ENCODE measurements around the gene SP3. TPM values are rescaled to one million over a fixed set of nuclear protein-coding genes. Genes with fewer than 3 reads are reported as not detected.

SP3 gene
- total RNA-seq, 2 donors from 2014 or later = 70.0 to 74.4 TPM

DNA sequence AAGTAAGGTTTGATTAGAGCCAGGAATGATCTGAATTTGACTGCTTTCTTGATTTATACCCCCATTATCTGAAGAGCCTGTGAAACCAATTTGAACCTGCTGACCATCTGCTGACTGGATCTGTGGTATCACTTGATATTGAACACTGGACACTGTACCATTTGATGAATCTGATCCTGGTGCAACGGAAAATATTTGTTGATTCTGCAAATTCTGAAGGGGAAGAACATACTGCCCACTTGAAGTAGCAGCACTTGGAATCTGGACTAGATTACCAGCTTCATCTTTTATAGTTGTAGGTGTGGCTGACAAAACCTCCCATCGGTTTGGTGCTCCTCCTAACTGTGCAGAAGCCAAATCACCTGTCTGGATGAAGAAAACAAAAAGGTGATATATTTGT, 9.3 kb downstream of the SP3 start:
- Histone ChIP-seq H3K36me3 (peaks cover 14% of the 10 kb centered on the region), H3K27ac (no peak overlapping the region), H3K4me3 (no peak overlapping the region), H3K4me1 (ENCODE audit: control insufficient read depth in 1 of 2, low read depth in 2 of 2) (peaks cover 65 to 99% of the 10 kb centered on the region in 2 donors), H3K9me3 (no peaks in the 10 kb centered on the region), H3K27me3 (replicated peaks; ENCODE audit: insufficient read depth) (no peaks in the 10 kb centered on the region)
- TF ChIP-seq, protein P1, sequence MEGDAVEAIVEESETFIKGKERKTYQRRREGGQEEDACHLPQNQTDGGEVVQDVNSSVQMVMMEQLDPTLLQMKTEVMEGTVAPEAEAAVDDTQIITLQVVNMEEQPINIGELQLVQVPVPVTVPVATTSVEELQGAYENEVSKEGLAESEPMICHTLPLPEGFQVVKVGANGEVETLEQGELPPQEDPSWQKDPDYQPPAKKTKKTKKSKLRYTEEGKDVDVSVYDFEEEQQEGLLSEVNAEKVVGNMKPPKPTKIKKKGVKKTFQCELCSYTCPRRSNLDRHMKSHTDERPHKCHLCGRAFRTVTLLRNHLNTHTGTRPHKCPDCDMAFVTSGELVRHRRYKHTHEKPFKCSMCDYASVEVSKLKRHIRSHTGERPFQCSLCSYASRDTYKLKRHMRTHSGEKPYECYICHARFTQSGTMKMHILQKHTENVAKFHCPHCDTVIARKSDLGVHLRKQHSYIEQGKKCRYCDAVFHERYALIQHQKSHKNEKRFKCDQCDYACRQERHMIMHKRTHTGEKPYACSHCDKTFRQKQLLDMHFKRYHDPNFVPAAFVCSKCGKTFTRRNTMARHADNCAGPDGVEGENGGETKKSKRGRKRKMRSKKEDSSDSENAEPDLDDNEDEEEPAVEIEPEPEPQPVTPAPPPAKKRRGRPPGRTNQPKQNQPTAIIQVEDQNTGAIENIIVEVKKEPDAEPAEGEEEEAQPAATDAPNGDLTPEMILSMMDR (IDR thresholded peaks at IDR 0.05) = no peak
- no peak for DNase-seq (ENCODE audit: low spot score)
- ATAC-seq (ENCODE audit: insufficient number of reproducible peaks, low FRiP score, low read depth) = no peak

DNA sequence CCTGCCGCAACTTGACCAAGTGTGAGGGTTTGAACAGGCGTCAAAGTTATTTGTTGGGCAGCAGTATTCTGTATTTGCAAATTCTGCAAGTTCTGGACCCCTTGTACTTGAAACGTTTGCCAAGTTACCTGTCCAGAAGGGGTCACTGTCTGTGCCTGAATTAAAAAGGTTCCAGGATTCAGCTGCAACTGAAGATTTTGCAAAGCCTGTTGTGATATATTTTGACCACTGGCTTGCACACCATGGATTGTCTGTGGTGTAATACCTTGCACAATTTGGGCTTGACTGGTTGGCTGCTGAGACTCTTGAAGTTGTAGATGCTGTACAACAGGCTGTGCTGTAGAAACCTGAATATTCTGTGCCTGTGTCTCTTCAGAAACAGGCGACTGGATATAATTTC, 10.2 kb downstream of the SP3 start:
- Histone ChIP-seq H3K4me3 (no peak overlapping the region), H3K9me3 (no peaks in the 10 kb centered on the region), H3K36me3 (peaks cover 14% of the 10 kb centered on the region), H3K27ac (no peak overlapping the region), H3K27me3 (replicated peaks; ENCODE audit: insufficient read depth) (no peaks in the 10 kb centered on the region), H3K4me1 (ENCODE audit: control insufficient read depth in 1 of 2, low read depth in 2 of 2) (peaks cover 65 to 99% of the 10 kb centered on the region in 2 donors)
- TF ChIP-seq, protein P1 (IDR thresholded peaks at IDR 0.05) = no peak
- no peak for DNase-seq (ENCODE audit: low spot score)
- ATAC-seq (ENCODE audit: insufficient number of reproducible peaks, low FRiP score, low read depth) = no peak

DNA sequence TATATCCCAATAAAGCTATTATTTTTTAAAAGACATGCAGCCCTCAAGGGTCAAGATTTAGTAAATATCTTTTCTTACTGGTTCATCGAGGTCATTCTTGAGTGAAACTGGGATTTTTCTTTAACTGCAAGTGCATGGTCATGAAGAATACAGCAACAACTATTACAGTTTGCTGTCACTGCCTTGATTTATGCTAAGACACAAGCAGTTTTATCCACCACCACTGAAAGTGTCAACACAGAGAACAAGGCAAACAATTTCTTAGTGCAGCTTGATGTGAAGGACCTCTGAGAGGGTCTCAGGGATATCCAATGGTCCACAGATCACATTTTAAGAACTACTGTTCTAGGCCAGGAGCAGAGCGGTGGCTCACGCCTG, 12.1 kb downstream of the SP3 start:
- Histone ChIP-seq H3K36me3 (peaks cover 14% of the 10 kb centered on the region), H3K27ac (no peak overlapping the region), H3K4me1 (ENCODE audit: control insufficient read depth in 1 of 2, low read depth in 2 of 2) (peaks cover 63 to 98% of the 10 kb centered on the region in 2 donors), H3K9me3 (no peaks in the 10 kb centered on the region), H3K4me3 (no peak overlapping the region), H3K27me3 (replicated peaks; ENCODE audit: insufficient read depth) (no peaks in the 10 kb centered on the region)
- TF ChIP-seq, protein P1 (IDR thresholded peaks at IDR 0.05) = no peak
- DNase-seq (ENCODE audit: low spot score) = no peak
- ATAC-seq (ENCODE audit: insufficient number of reproducible peaks, low FRiP score, low read depth) = no peak

DNA sequence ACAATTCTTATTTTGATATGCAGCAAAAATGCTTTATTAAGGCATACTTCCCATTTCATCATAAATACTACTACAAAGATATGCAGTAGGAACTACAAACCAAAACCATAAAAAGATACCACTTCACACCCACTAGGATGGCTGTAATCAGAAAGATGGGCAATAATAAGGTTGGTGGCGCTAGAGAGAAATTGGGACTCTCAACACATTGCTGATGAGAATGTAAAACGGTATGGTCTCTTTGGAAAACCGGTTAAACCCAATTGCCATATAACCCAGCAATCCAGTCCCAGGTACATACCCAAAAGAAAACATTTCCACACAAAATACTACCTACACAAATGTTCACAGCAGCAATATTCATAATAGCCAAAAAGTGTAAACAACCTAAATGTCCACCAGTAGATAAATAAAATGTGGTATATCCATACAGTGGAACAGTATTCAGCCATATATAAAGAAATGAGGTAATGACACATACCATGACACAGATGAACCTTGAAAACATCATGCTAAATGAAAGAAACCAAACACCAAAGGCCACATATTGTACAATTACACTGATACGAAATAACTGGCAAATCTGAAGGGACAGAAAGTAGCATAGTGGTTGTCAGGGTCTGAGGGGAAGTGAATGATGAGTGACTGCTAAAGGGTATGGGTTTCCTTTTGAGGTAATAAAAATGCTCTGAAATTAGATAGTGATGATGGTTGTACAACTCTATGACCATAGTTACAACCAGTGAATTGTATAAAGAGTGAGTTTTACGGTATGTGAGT, 12.7 kb downstream of the SP3 start:
- Histone ChIP-seq H3K9me3 (no peaks in the 10 kb centered on the region), H3K4me1 (ENCODE audit: control insufficient read depth in 1 of 2, low read depth in 2 of 2) (peaks cover 62 to 98% of the 10 kb centered on the region in 2 donors), H3K4me3 (no peak overlapping the region), H3K36me3 (peaks cover 14% of the 10 kb centered on the region), H3K27ac (no peak overlapping the region), H3K27me3 (replicated peaks; ENCODE audit: insufficient read depth) (no peaks in the 10 kb centered on the region)
- TF ChIP-seq, protein P1 (IDR thresholded peaks at IDR 0.05) = no peak
- ATAC-seq (ENCODE audit: insufficient number of reproducible peaks, low FRiP score, low read depth) (no peak), DNase-seq (ENCODE audit: low spot score) (no peak)

DNA sequence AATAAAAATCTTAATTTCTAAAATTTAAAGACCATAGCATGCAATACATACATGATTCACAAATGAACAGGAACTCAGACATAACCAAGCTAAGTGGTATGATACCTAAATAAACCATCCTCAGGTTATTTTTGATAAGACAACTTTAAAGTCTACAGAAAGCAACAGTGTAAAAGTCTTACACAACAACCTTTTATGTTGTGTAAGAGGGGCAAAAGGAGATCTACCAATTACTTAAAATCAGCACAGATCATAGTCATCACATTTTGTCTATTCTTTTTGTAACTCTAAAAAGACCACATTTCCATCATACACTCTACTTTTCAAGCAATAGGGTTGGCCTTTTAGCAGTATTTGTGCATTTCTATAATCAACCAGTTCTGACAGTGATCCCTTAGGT, 16.3 kb downstream of the SP3 start:
- DNase-seq (ENCODE audit: low spot score) = no peak
- ATAC-seq (ENCODE audit: insufficient number of reproducible peaks, low FRiP score, low read depth) = no peak
- Histone ChIP-seq H3K36me3 (no peaks in the 10 kb centered on the region), H3K4me1 (ENCODE audit: control insufficient read depth in 1 of 2, low read depth in 2 of 2) (peaks cover 44 to 73% of the 10 kb centered on the region in 2 donors), H3K9me3 (no peaks in the 10 kb centered on the region), H3K27ac (no peak overlapping the region), H3K4me3 (no peak overlapping the region), H3K27me3 (replicated peaks; ENCODE audit: insufficient read depth) (no peaks in the 10 kb centered on the region)
- TF ChIP-seq, protein P1 (IDR thresholded peaks at IDR 0.05) = no peak
